ENCODE data around the gene NTM. TPM values are rescaled to one million over a fixed set of nuclear protein-coding genes. Genes with fewer than 3 reads are reported as not detected.
"Not testable (repeated sequence)": the region's sequence is repeated elsewhere in the genome, so short reads cannot be mapped to it uniquely, and the experiment has no call there.

The NTM gene
- polyA plus RNA-seq, 4 donors = 42.8 to 51.8 (median 45.7) TPM

DNA sequence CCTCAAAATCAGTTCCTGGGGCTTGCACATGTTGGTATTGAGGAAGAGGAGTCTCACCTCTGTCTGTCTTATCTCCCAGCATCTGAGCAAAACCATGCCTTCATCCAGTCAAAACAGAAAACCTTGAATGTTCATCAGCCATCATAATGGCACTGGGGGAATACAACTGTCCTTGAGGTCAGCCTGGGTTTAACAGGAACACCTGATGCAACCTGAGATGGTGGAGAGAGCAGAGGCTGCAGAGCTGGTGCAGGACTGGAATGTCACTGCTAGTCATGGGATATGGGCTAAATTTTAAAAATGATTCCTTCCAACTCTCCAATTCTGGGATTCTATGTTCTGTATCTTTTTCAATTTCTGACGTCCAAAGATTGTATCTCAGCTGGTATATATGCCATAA is 931.0 kb downstream of the NTM start:
- DNase-seq (ENCODE audit: low read depth in 4 of 4, low spot score in 2 of 4) = no peak

DNA sequence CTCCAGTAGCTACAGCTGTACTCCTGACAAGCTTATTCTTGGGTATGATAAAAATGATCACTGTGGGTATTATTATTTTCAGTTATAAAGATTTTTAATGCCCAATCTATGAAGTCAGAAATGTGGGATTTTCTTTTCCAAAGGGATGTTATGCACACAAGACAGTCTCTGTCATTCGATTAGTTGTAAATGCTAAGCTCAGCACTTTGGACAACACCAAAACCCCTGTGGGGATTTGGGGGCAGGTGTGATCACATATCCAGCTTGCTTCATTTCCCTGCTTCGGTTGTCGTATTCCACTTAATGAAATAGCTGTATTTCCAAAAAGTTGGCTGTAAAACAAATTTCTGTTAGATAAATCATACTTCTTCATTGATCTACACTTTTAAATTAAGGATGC is 931.5 kb downstream of the NTM start:
- DNase-seq (ENCODE audit: low read depth in 4 of 4, low spot score in 2 of 4) = no peak

DNA sequence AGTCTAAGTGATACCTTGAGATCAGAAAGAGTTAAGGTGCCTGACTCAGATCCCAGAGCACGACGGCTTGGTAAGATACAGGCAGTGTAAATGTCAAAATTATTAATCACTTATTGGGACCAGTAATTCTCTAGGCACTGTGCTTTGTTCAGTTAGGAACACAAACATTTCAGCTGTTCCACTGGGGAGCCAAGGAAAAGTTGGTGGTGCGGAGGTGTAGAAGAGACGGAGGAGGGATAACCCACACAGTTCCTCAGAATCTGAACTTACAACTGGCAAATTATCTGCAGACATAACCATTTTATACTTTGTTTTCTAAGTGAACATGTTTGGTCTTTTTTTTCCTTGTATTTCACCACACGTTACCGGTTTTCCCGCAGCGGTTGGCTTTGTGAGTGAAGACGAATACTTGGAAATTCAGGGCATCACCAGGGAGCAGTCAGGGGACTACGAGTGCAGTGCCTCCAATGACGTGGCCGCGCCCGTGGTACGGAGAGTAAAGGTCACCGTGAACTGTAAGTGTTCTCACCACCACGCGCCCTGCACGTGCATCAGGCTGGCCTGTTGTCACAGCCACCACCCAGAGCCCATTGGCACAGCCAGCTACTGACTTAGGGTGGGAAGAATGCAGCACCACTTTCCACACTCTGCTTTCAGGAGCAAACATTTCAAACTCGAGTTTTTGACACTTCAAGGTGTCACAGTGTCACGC is 937.0 kb downstream of the NTM start:
- DNase-seq (ENCODE audit: low read depth in 4 of 4, low spot score in 2 of 4) = no peak

DNA sequence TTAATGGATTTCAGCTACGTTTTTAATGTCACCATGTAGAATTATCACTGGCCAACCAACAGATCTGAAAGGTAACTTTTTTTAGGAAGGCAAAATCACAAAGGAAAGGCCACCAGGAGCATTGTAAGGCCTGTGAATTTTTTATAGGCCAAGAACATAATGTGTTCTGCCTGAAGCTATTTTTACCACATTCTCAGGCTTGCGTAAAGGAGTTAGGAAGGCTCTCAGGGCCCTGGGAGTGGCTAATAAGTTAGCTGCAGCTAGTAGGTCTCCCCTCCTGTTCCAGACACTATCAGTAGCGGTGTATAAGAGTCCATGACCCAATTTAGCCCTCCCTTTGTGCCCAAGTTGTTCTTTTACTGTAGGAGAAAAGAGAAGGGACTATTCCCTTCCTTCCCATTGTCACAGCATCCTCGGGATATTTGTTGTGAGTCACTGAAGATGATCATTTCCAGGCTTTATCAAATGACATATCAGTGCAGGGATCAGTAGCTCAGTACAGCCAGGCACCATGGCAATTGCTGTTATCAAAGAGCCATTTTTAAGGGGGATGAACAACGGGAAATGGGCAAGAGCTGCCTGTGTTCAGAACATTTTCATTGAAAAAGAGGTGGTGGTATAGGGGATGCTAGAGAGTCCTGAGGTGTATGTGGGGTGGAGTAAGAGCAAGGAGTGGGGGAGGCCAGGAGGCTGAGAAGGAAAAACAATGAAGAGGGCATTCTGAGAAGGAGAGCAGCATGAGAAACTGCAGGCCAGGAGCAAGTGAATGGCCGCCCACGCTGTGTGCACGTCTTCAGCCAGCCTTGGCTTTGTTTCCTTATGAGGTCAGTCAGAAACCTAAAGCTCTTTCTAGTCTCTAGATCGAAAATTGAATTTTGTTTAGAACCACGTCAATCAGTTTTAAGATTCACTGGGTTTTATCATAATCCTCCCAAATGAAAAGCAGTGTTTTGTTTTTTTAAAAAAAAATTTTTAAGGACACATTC is 940.3 kb downstream of the NTM start:
- DNase-seq (ENCODE audit: low read depth in 4 of 4, low spot score in 2 of 4) = no peak

DNA sequence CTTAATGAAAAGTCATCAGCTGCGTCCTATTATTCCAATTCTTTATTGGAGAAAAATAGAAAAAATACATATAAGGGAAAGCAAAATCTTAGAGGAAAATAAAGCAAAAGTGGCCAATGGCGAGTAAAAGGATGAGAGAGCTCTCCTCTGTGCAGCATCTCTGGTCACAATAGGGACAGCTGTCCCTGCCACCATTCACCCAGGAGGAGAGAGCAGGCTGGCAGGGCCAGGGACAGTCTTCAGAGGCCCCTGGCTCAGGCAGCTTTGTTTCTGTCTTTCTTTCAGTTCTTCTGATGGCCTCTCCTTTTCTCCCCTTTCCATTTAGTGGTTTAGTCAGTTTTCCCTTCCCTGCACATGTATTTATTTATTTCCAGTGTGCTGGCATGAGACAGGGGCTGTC is 941.3 kb downstream of the NTM start:
- no peak for DNase-seq (ENCODE audit: low read depth in 4 of 4, low spot score in 2 of 4)

DNA sequence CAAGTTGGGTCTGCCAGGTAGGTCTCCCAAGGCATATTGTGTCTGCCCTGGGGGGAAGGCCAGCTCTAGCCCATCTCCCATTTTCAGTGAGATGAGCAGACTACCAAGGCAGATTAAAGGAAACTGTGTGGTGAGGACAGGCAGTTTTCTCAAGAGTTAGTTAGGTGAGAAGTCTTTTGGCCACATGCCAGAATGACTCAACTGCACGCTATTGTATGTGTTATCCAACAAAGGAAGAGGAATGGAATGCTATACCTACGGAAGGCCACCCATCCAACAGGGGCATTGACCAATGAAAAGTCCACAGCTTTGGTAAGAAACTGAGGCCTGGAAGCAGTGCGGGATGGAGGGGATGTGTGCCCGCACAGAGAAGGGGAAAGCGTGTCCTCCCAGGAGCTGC is 941.7 kb downstream of the NTM start:
- DNase-seq (ENCODE audit: low read depth in 4 of 4, low spot score in 2 of 4) = no peak

DNA sequence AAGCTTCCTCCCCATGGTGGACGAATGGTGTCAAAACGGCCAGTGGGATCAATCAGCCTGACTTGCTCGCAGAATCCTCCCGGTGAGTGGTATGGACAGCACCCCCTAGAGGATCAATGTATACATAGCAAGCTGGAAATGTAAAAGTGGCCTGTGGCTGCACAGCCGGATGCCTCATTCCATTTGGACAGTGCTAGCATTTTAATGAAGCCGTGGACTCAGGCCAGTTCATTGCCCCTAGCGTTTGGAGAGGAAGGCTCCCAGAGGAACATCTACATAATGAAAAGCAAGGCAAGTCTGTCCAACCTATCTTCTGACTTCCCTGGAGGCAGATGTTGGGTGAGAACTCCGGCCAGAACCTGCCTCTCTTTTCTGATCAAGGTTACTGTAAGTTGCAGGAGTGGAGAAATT is 942.3 kb downstream of the NTM start:
- peak in 2 of 4 donors; percentile 14 to 23 for DNase-seq (ENCODE audit: low read depth in 4 of 4, low spot score in 2 of 4)

DNA sequence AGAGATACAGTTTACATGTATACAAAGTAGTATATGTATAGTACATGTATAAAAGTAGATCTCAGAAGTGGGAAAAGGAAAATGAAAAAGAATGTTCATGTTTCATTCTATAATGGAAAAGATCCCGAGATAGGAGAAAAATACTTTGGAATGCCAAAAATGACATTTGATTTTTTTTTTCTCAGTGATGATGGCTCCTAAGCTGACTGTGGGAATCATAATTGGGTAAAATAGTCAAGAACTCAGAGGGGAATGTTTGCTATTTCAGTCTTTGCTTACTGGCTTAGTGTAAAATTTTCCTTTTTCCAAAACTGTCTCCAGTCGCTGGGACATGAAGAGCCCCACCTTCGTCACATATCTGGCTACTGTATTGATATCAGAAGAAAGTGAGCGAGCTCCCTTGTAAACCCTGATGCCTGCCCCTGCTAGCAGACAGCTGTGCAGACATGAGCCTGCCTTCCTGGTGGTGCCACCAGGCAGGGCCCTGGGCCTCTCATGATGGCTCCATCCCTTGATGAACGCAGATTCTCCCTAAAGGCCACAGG is 944.6 kb downstream of the NTM start:
- no peak for DNase-seq (ENCODE audit: low read depth in 4 of 4, low spot score in 2 of 4)

DNA sequence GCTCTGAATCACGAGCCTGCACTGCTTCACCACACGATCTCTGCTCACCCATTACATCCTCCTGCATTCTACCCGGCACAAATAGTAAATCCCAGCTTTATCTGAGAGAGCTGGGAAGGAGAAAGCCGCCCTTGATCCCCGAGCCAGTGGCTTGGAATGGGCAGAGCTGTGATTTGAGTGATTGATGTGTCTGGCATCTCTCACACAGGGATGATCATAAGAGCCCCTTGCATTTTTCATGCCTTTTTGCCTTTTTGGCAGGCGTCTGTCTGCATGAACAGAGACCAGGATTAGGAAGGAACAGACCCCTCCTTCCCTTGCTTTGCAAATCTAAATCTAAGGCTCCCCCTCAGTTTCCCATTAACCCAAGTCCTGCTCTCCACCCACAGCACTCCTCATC is 945.3 kb downstream of the NTM start:
- DNase-seq (ENCODE audit: low read depth in 4 of 4, low spot score in 2 of 4) = no peak

DNA sequence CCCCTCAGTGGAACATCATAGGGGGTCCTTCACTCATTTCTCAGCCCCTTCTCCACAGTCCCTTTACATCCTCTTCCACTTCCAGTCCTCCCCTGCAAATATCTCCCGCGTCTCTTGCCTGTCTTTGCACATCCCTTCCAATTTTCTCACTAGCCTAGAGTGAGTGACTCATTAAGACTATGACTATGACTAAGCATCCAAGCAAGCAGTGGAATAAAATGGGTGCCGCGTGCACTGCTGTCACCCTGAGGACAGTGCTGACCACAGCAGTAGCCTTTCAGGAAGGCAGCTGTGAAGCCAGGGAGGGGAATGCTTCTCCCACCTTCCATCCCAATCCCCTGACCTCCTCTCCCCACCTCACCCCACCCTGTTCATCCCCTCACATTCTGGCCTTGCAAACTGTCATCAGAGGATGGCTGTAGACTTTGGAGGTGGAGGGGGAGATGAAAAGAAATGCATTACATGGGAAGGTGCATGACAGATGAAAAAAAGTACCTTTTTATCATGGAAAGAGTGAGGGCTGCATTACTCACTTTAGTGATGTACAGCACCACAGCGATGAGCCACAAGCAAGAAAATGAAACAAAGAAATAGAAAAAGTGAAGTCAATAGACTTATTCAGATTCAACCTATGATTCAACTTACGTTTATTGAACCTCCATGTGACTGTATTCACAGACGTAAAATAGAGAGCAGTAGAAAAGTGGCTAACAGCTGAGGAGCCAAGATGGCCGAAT is 948.2 kb downstream of the NTM start:
- no peak for DNase-seq (ENCODE audit: low read depth in 4 of 4, low spot score in 2 of 4)

DNA sequence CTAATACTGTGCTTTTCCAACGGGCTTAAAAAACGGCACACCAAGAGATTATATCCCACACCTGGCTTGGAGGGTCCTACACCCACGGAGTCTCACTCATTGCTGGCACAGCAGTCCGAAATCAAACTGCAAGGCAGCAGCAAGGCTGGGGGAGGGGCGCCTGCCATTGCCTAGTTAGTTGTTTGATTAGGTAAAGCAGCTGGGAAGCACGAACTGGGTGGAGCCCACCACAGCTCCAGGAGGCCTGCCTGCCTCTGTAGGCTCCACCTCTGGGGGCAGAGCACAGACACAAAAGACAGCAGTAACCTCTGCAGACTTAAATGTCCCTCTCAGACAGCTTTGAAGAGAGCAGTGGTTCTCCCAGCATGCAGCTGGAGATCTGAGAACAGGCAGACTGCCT is 949.0 kb downstream of the NTM start:
- not testable (repeated sequence) for DNase-seq (ENCODE audit: low read depth in 4 of 4, low spot score in 2 of 4)

DNA sequence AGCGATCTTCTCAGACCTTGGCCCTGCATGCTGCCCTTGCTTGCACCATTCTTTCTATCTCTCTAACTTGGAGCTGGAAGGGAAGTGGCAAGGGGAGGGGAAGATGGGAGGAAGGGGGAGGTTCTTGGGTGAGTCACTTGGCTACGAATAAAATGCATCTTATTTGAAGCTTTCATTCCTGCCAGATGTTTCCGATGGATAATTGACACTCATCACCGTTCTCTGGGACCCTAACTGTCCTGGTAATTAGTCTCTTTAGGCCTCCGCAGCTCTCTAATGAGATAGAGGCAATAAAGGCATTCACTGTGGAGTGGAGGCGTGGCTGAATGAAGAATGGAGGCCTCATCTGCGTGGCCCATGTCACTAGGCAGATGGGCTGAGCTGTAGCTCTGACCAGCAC is 960.1 kb downstream of the NTM start:
- no peak for DNase-seq (ENCODE audit: low read depth in 4 of 4, low spot score in 2 of 4)

DNA sequence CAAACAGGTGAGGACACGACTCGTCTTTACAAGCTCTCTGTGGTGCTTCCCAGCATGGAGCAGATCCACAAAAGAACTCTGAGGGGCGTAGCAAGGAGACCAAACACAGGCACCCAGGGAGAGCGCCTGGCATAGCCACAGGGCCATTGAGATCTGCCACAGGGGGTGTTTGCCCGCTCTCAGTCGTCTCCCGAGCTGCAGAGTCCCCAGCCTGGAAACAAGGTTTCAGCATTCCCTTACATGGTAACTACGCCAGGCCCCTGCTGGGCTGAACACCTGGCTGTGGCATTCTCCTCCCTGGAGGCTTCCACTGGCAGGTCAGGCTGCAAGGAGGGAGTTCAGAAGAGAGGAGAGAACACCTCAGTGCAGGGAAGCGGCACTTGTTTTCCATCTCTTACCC is 962.1 kb downstream of the NTM start:
- DNase-seq (ENCODE audit: low read depth in 4 of 4, low spot score in 2 of 4) = no peak

DNA sequence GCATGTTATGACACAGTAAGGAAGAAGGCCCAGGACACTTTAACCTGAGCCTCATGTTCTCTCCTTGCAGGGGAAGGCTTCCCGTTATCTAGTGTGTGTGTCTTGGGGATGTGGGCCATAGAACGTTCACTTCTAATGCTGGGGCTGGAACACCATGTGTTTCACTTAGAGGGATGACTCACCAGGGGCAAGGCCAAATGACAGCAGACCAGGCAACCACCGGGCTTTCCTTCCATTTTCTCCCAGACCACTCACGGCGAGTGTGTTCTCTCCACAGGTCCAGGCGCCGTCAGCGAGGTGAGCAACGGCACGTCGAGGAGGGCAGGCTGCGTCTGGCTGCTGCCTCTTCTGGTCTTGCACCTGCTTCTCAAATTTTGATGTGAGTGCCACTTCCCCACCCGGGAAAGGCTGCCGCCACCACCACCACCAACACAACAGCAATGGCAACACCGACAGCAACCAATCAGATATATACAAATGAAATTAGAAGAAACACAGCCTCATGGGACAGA is 964.4 kb downstream of the NTM start:
- no peak for DNase-seq (ENCODE audit: low read depth in 4 of 4, low spot score in 2 of 4)

DNA sequence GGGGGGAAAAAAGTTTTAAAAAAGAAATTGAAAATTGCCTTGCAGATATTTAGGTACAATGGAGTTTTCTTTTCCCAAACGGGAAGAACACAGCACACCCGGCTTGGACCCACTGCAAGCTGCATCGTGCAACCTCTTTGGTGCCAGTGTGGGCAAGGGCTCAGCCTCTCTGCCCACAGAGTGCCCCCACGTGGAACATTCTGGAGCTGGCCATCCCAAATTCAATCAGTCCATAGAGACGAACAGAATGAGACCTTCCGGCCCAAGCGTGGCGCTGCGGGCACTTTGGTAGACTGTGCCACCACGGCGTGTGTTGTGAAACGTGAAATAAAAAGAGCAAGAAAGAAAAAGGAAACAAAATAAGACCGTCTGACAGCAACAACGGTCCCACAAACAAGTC is 964.9 kb downstream of the NTM start:
- DNase-seq (ENCODE audit: low read depth in 4 of 4, low spot score in 2 of 4) = no peak

DNA sequence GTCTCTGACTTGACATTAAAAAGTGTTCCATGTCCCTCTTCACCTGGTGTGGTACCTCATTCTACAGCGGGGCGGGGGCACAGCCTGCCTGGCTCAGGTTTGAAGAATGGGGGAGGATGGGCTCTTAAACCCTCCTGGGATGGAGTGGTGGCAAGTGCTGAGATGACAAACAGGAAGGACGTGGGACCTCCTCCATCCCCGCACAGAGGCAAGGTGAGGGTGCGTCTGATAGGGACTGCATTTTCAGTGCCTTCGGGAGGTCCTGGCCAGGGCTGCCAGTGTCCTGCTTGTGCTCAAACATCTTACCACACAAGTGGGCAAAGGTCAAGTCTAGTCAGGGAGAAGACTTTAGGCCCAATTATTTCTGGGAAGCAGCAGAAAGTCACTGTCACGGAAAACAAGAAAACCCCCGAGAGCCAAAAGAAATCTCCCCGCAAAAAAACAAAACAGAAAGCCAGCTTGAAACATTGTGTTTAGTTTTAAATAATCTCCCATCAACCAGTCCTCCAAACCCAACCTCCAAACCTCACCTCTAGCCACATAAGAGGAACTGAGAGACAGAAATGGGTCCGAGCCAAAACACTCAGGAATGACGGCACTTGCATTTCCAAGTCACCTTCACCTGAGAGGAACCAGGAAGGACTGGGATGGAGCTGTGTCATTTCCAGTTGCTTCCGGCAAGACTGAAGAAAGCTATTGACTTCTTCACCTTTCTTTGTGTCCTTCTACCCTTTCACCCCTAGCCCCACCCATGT is 966.5 kb downstream of the NTM start:
- no peak for DNase-seq (ENCODE audit: low read depth in 4 of 4, low spot score in 2 of 4)

DNA sequence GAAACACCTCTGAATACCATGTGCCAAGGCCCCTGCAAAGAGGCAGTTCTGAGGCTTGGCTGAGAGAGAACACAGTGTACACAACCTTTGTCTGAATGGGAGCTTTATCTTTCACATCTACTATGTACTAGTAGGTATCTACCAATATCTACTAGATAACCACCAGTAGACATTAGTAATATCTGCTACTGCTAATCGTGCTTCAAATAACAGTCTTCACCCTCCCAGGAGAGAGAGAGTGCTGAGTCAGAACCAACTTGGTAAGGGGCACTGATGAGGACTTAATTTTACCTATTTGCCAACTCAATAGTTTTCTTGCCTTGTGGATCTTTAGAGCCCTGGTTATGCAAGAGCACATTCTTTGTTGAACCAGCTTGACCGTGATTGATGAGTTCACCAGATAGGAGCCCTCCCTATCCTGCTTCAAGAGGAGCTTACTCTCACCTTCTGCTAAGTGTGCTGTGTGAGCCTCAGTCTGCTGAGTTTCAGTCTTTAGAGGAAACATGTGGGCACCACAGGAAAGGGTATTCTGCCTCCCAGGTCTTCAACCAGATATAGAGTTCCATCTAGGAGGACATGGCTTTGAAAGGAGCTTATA is 967.5 kb downstream of the NTM start:
- DNase-seq (ENCODE audit: low read depth in 4 of 4, low spot score in 2 of 4) = no peak

DNA sequence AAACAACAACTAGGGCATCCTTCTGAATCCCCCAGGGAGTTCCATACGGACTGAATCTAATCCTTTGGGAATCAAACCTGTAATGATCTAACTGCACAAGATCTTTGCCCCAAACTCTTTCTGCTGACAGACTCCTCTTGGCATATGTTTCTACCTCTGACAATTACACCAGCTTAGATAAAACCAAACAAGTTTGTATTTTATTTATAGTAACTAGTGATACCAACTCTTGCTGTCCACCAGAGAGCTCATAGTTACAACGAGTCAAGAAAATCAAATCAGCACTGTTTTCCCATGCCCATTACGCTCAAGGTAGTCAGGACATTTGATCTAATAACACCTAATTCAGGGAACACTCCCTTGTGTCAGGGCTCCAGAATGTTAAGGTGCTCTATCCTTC is 972.0 kb downstream of the NTM start:
- no peak for DNase-seq (ENCODE audit: low read depth in 4 of 4, low spot score in 2 of 4)

DNA sequence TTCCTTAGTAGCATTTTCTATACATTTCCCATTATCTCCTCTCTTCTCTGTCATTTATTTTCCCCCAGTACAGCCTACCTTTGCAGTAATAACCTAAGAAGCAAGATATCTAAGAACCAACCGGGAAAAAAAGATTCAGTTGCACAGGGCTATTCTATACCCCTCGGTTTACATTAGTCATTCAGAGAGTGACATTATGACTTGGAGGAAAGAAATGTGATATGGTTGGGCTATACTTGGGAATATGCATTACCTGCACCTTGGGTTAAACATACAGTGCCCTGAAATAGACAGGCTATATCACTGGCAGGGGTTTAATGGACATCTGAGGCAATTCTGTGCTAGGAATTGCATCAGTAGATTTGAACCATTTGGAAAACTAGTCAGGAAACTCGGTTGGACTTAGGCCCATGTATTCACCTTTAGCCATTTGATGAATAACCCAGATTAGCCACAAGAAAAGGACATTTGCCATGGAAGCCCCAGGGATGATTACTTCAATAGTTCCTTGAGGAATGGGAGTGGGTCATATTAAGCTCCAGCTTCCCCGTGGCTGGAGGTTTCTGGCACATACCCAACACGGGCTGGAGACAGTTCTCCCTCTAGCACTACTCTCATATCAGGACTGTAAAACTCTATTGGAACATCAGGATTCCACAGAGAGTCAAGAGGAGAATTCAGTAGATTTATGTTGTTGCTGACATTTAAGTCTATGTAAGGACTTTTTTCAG is 973.2 kb downstream of the NTM start:
- DNase-seq (ENCODE audit: low read depth in 4 of 4, low spot score in 2 of 4) = no peak

Measured in left renal cortex interstitium (tissue), 4 donors.